Panc1 (cell line): ENCODE results near the gene SRSF4.

ENCODE experiments used
- CTCF ChIP-seq: fragments of 450-650 bp; IDR thresholded peaks from 2 replicates; pipeline ENCODE4 v1.5.1; 2017; ENCODE audit warnings: mild to moderate bottlenecking
- POLR2AphosphoS5 ChIP-seq: IDR thresholded peaks from 2 replicates; pipeline ENCODE4 v1.6.1; 2012; ENCODE audit warnings: mild to moderate bottlenecking, low read depth, low read length, moderate library complexity
- SIN3A ChIP-seq: IDR thresholded peaks from 2 replicates; pipeline ENCODE4 v1.6.1; 2012; ENCODE audit warnings: low read depth, mild to moderate bottlenecking, low read length, moderate library complexity, borderline replicate concordance; ENCODE audit not compliant: insufficient read depth
- TCF7L2 ChIP-seq: IDR thresholded peaks from 2 replicates; pipeline ENCODE4 v1.6.1; 2011; ENCODE audit warnings: mild to moderate bottlenecking, low read depth, low read length, inconsistent platforms

- TF ChIP-seq CTCF (no peak), POLR2AphosphoS5 (no peak), TCF7L2 (no peak), SIN3A (no peak)
Measured at GRCh38 chr1:29167904-29168303, 13.8 kb downstream of the SRSF4 start.
